Activated CD4-positive, alpha-beta memory T cell treated with anti-CD3 and anti-CD28 coated beads, Interleukin-2, amount 10 ng/mL, durations not matched to agents 7 days and 5 days (primary cell): ENCODE results near the gene GJB3. TPM values are rescaled to one million over a fixed set of nuclear protein-coding genes. Genes with fewer than 3 reads are reported as not detected.

Experiments used
- CTCF ChIA-PET: fragments of 350-600 bp; sonication (Branson Sonifier 250); formaldehyde crosslinking; loops from one replicate; lab custom pipeline; 2021; ENCODE audit warnings: antibody characterized with exemption, inconsistent platforms; lab: Charles Lee
- POLR2A ChIA-PET: fragments of 350-600 bp; sonication (Branson Sonifier 250); formaldehyde crosslinking; loops from one replicate; lab custom pipeline; 2021; ENCODE audit warnings: antibody characterized with exemption; lab: Charles Lee
- DNase-seq: peaks from one replicate; pipeline ENCODE4 v3.0.0-alpha.2; 2020
- H3K27ac Mint-ChIP-seq: one replicate; pipeline ENCODE4 v1.8.0; 2021; ENCODE audit warnings: mild to moderate bottlenecking, mixed read lengths
- H3K27me3 Mint-ChIP-seq: one replicate; pipeline ENCODE4 v1.8.0; 2021; ENCODE audit warnings: mixed read lengths
- H3K36me3 Mint-ChIP-seq: one replicate; pipeline ENCODE4 v1.8.0; 2021; ENCODE audit warnings: low read depth, mixed read lengths
- H3K4me1 Mint-ChIP-seq: one replicate; pipeline ENCODE4 v1.8.0; 2021; ENCODE audit warnings: mixed read lengths
- H3K4me3 Mint-ChIP-seq: one replicate; pipeline ENCODE4 v1.8.0; 2021; ENCODE audit warnings: mild to moderate bottlenecking, mixed read lengths
- H3K9me3 Mint-ChIP-seq: one replicate; pipeline ENCODE4 v1.8.0; 2021; ENCODE audit warnings: mixed read lengths
- total RNA-seq, 2 experiments: library from RNA; stranded (reverse); gene quantifications; one replicate each; pipeline ENCODE4 v1.2.3, GENCODE V29; 2021

Gene GJB3
- total RNA-seq, 2 experiments from 2014 or later = not detected

- H3K4me1 Mint-ChIP-seq = no peaks in the 10 kb centered on the region
- no peaks in the 10 kb centered on the region for H3K9me3 Mint-ChIP-seq
- H3K36me3 Mint-ChIP-seq = no peaks in the 10 kb centered on the region
- no peak overlapping the region for H3K27ac Mint-ChIP-seq
- ChIA-PET CTCF (no interaction called here), POLR2A (no interaction called here)
- no peak overlapping the region for H3K4me3 Mint-ChIP-seq
- peaks cover 2% of the 10 kb centered on the region for H3K27me3 Mint-ChIP-seq
- no peak for DNase-seq
Observed at GRCh38 chr1:34747638-34747941, 33.4 kb upstream of the GJB3 start.

GRCh38 chr1:34749992-34750391, 31.0 kb upstream of the GJB3 start:
- H3K4me1 Mint-ChIP-seq = no peaks in the 10 kb centered on the region
- H3K9me3 Mint-ChIP-seq = no peaks in the 10 kb centered on the region
- H3K27me3 Mint-ChIP-seq = peaks cover 6% of the 10 kb centered on the region
- H3K27ac Mint-ChIP-seq = no peak overlapping the region
- no peaks in the 10 kb centered on the region for H3K36me3 Mint-ChIP-seq
- H3K4me3 Mint-ChIP-seq = no peak overlapping the region
- CTCF ChIA-PET = no interaction called here
- no peak for DNase-seq
- POLR2A ChIA-PET = no interaction called here

- Mint-ChIP-seq H3K4me3 (no peak overlapping the region), H3K27me3 (peaks cover 6% of the 10 kb centered on the region), H3K36me3 (no peaks in the 10 kb centered on the region), H3K9me3 (no peaks in the 10 kb centered on the region), H3K27ac (no peak overlapping the region), H3K4me1 (no peaks in the 10 kb centered on the region)
- POLR2A ChIA-PET = no interaction called here
- no peak for DNase-seq
- CTCF ChIA-PET = interaction anchor here (3.4 kb wide), 1 partner anchor 8 kb away, joined by 18 read pairs; no protein-coding TSS in a partner anchor
Observed at GRCh38 chr1:34750610-34751009, 30.4 kb upstream of the GJB3 start.

- no peak overlapping the region for H3K4me3 Mint-ChIP-seq
- no peak overlapping the region for H3K27ac Mint-ChIP-seq
- peaks cover 6% of the 10 kb centered on the region for H3K27me3 Mint-ChIP-seq
- DNase-seq = no peak
- H3K9me3 Mint-ChIP-seq = no peaks in the 10 kb centered on the region
- CTCF ChIA-PET = interaction anchor here (3.4 kb wide), 1 partner anchor 10 kb away, joined by 18 read pairs; no protein-coding TSS in a partner anchor
- no peaks in the 10 kb centered on the region for H3K36me3 Mint-ChIP-seq
- POLR2A ChIA-PET = no interaction called here
- H3K4me1 Mint-ChIP-seq = no peaks in the 10 kb centered on the region
Observed at GRCh38 chr1:34753163-34753562, 27.9 kb upstream of the GJB3 start.

GRCh38 chr1:34754964-34755637, 25.9 kb upstream of the GJB3 start, which contains the start of gene GJB5:
TSS of gene GJB5 (plus strand) at chr1:34755047. CDS start at chr1:34757331, 2,284 bp downstream.
- no peak for DNase-seq
- Mint-ChIP-seq H3K27ac (no peak within 1 kb of the TSS), H3K9me3 (no peaks in the 10 kb centered on the region), H3K36me3 (no peaks in the 10 kb centered on the region), H3K4me1 (no peaks in the 10 kb centered on the region), H3K27me3 (peaks cover 4% of the 10 kb centered on the region), H3K4me3 (no peak within 1 kb of the TSS)
- POLR2A ChIA-PET = no interaction called here
- CTCF ChIA-PET = interaction anchor here (1.0 kb wide), 1 partner anchor 12 kb away, joined by 4 read pairs; no protein-coding TSS in a partner anchor

GRCh38 chr1:34755961-34756360, 25.1 kb upstream of the GJB3 start:
- CTCF ChIA-PET = no interaction called here
- Mint-ChIP-seq H3K4me3 (no peak overlapping the region), H3K4me1 (no peaks in the 10 kb centered on the region), H3K36me3 (no peaks in the 10 kb centered on the region), H3K27ac (no peak overlapping the region), H3K9me3 (no peaks in the 10 kb centered on the region), H3K27me3 (peaks cover 4% of the 10 kb centered on the region)
- no peak for DNase-seq
- POLR2A ChIA-PET = no interaction called here

- no peak overlapping the region for H3K27ac Mint-ChIP-seq
- ChIA-PET POLR2A (no interaction called here), CTCF (interaction anchor here (0.8 kb wide), 1 partner anchor 14 kb away, joined by 4 read pairs; no protein-coding TSS in a partner anchor)
- H3K4me3 Mint-ChIP-seq = no peak overlapping the region
- no peaks in the 10 kb centered on the region for H3K9me3 Mint-ChIP-seq
- H3K4me1 Mint-ChIP-seq = no peaks in the 10 kb centered on the region
- H3K36me3 Mint-ChIP-seq = no peaks in the 10 kb centered on the region
- peaks cover 4% of the 10 kb centered on the region for H3K27me3 Mint-ChIP-seq
- DNase-seq = no peak
Observed at GRCh38 chr1:34757386-34757785, 23.6 kb upstream of the GJB3 start.

- CTCF ChIA-PET = no interaction called here
- no peaks in the 10 kb centered on the region for H3K4me1 Mint-ChIP-seq
- peaks cover 1% of the 10 kb centered on the region for H3K27me3 Mint-ChIP-seq
- DNase-seq = no peak
- H3K9me3 Mint-ChIP-seq = no peaks in the 10 kb centered on the region
- no peak overlapping the region for H3K4me3 Mint-ChIP-seq
- no peaks in the 10 kb centered on the region for H3K36me3 Mint-ChIP-seq
- POLR2A ChIA-PET = no interaction called here
- no peak overlapping the region for H3K27ac Mint-ChIP-seq
Observed at GRCh38 chr1:34758751-34759150, 22.3 kb upstream of the GJB3 start.

GRCh38 chr1:34759503-34760357, 21.3 kb upstream of the GJB3 start, which contains the start of gene GJB4:
TSS of gene GJB4 (plus strand) at chr1:34759740. CDS start at chr1:34761255, 1,515 bp downstream.
- H3K4me1 Mint-ChIP-seq = no peaks in the 10 kb centered on the region
- H3K27ac Mint-ChIP-seq = no peak within 1 kb of the TSS
- H3K4me3 Mint-ChIP-seq = no peak within 1 kb of the TSS
- H3K36me3 Mint-ChIP-seq = no peaks in the 10 kb centered on the region
- DNase-seq = no peak
- POLR2A ChIA-PET = no interaction called here
- no peaks in the 10 kb centered on the region for H3K27me3 Mint-ChIP-seq
- CTCF ChIA-PET = no interaction called here
- H3K9me3 Mint-ChIP-seq = no peaks in the 10 kb centered on the region

- POLR2A ChIA-PET = no interaction called here
- CTCF ChIA-PET = no interaction called here
- Mint-ChIP-seq H3K4me1 (no peaks in the 10 kb centered on the region), H3K4me3 (no peak overlapping the region), H3K36me3 (no peaks in the 10 kb centered on the region), H3K27me3 (no peaks in the 10 kb centered on the region), H3K9me3 (no peaks in the 10 kb centered on the region), H3K27ac (no peak overlapping the region)
- DNase-seq = no peak
Observed at GRCh38 chr1:34761176-34761761, 19.7 kb upstream of the GJB3 start.

- CTCF ChIA-PET = no interaction called here
- Mint-ChIP-seq H3K4me1 (no peaks in the 10 kb centered on the region), H3K9me3 (no peaks in the 10 kb centered on the region), H3K27ac (no peak overlapping the region), H3K4me3 (no peak overlapping the region), H3K27me3 (no peaks in the 10 kb centered on the region), H3K36me3 (no peaks in the 10 kb centered on the region)
- POLR2A ChIA-PET = no interaction called here
- DNase-seq = no peak
Observed at GRCh38 chr1:34761776-34762307, 19.2 kb upstream of the GJB3 start.

- H3K9me3 Mint-ChIP-seq = no peaks in the 10 kb centered on the region
- ChIA-PET CTCF (no interaction called here), POLR2A (no interaction called here)
- no peaks in the 10 kb centered on the region for H3K27me3 Mint-ChIP-seq
- H3K4me1 Mint-ChIP-seq = no peaks in the 10 kb centered on the region
- H3K36me3 Mint-ChIP-seq = no peaks in the 10 kb centered on the region
- H3K4me3 Mint-ChIP-seq = no peak overlapping the region
- no peak overlapping the region for H3K27ac Mint-ChIP-seq
- DNase-seq = no peak
Observed at GRCh38 chr1:34762474-34763141, 18.4 kb upstream of the GJB3 start.
